Chondrocyte (in vitro differentiated cells): ENCODE results near the gene PRXL2A. TPM values are rescaled to one million over a fixed set of nuclear protein-coding genes. Genes with fewer than 3 reads are reported as not detected.
A peak's percentile ranks its signal among the peaks of the same experiment; 100 is the strongest.

ENCODE experiments used
- DNase-seq: peaks from one replicate; pipeline ENCODE4 v3.0.0; 2021; ENCODE audit warnings: mixed read lengths, low spot score
- H3K27ac Mint-ChIP-seq: one replicate; pipeline ENCODE4 v1.8.0; 2021; ENCODE audit warnings: mild to moderate bottlenecking, moderate library complexity, mixed read lengths; ENCODE audit not compliant: unreplicated experiment
- H3K27me3 Mint-ChIP-seq: 2 replicates; pipeline ENCODE4 v1.8.0; 2021; ENCODE audit warnings: low read depth, mixed read lengths
- H3K36me3 Mint-ChIP-seq: 2 replicates; pipeline ENCODE4 v1.8.0; 2021; ENCODE audit warnings: low read depth, mixed read lengths
- H3K4me1 Mint-ChIP-seq: 2 replicates; pipeline ENCODE4 v1.8.0; 2021; ENCODE audit warnings: low read depth, mild to moderate bottlenecking, mixed read lengths
- H3K4me3 Mint-ChIP-seq: one replicate; pipeline ENCODE4 v1.8.0; 2021; ENCODE audit warnings: mild to moderate bottlenecking, moderate library complexity, mixed read lengths; ENCODE audit not compliant: unreplicated experiment
- H3K9me3 Mint-ChIP-seq: 2 replicates; pipeline ENCODE4 v1.8.0; 2021; ENCODE audit warnings: low read depth, mixed read lengths
- CTCF ChIP-seq: fragments of 200-600 bp; sonication (generic); IDR thresholded peaks from 2 replicates; pipeline ENCODE4 v1.5.0; 2021; ENCODE audit warnings: antibody characterized with exemption, mild to moderate bottlenecking, moderate library complexity
- total RNA-seq: library from RNA; stranded (reverse); gene quantifications from 3 replicates; pipeline ENCODE4 v1.2.1, GENCODE V29; 2021

PRXL2A gene
- total RNA-seq, 1 donor from 2014 or later = 86.9 TPM

- Mint-ChIP-seq H3K4me3 (no peak overlapping the region), H3K27ac (no peak overlapping the region), H3K36me3 (peaks cover 8% of the 10 kb centered on the region), H3K4me1 (peaks cover 6% of the 10 kb centered on the region), H3K9me3 (peaks cover 17% of the 10 kb centered on the region), H3K27me3 (peaks cover 6% of the 10 kb centered on the region)
- TF ChIP-seq CTCF = no peak
- no peak for DNase-seq
Measured at GRCh38 chr10:80372675-80373074, 35.7 kb upstream of the PRXL2A start.

- no peak for TF ChIP-seq CTCF
- H3K9me3 Mint-ChIP-seq = peaks cover 9% of the 10 kb centered on the region
- no peak overlapping the region for H3K4me3 Mint-ChIP-seq
- no peak overlapping the region for H3K27ac Mint-ChIP-seq
- no peak for DNase-seq
- H3K36me3 Mint-ChIP-seq = peaks cover 2% of the 10 kb centered on the region
- peaks cover 6% of the 10 kb centered on the region for H3K4me1 Mint-ChIP-seq
- H3K27me3 Mint-ChIP-seq = peaks cover 6% of the 10 kb centered on the region
Measured at GRCh38 chr10:80373502-80373901, 34.8 kb upstream of the PRXL2A start.

GRCh38 chr10:80379701-80380100 is 28.6 kb upstream of the PRXL2A start:
- DNase-seq = no peak
- peaks cover 6% of the 10 kb centered on the region for H3K4me1 Mint-ChIP-seq
- no peaks in the 10 kb centered on the region for H3K9me3 Mint-ChIP-seq
- H3K4me3 Mint-ChIP-seq = no peak overlapping the region
- H3K36me3 Mint-ChIP-seq = no peaks in the 10 kb centered on the region
- H3K27ac Mint-ChIP-seq = no peak overlapping the region
- TF ChIP-seq CTCF = no peak
- peaks cover 15% of the 10 kb centered on the region for H3K27me3 Mint-ChIP-seq

- Mint-ChIP-seq H3K27ac (no peak overlapping the region), H3K9me3 (no peaks in the 10 kb centered on the region), H3K36me3 (no peaks in the 10 kb centered on the region), H3K27me3 (peaks cover 15% of the 10 kb centered on the region), H3K4me1 (peaks cover 6% of the 10 kb centered on the region), H3K4me3 (no peak overlapping the region)
- no peak for TF ChIP-seq CTCF
- no peak for DNase-seq
Measured at GRCh38 chr10:80380185-80380584, 28.2 kb upstream of the PRXL2A start.

- Mint-ChIP-seq H3K27me3 (peaks cover 10% of the 10 kb centered on the region), H3K36me3 (no peaks in the 10 kb centered on the region), H3K27ac (no peak overlapping the region), H3K4me3 (no peak overlapping the region), H3K9me3 (no peaks in the 10 kb centered on the region), H3K4me1 (peaks cover 25% of the 10 kb centered on the region)
- no peak for DNase-seq
- TF ChIP-seq CTCF = peak; percentile 92
Measured at GRCh38 chr10:80382989-80383388, 25.4 kb upstream of the PRXL2A start.
